CMK (cell line): ENCODE data around the gene RCHY1.
"Not testable (repeated sequence)": the region's sequence is repeated elsewhere in the genome, so short reads cannot be mapped to it uniquely, and the experiment has no call there.

Experiments used
- DNase-seq: peaks from one replicate; pipeline ENCODE4 v3.0.0-alpha.2; 2010; ENCODE audit warnings: low read depth

The RCHY1 gene

DNA sequence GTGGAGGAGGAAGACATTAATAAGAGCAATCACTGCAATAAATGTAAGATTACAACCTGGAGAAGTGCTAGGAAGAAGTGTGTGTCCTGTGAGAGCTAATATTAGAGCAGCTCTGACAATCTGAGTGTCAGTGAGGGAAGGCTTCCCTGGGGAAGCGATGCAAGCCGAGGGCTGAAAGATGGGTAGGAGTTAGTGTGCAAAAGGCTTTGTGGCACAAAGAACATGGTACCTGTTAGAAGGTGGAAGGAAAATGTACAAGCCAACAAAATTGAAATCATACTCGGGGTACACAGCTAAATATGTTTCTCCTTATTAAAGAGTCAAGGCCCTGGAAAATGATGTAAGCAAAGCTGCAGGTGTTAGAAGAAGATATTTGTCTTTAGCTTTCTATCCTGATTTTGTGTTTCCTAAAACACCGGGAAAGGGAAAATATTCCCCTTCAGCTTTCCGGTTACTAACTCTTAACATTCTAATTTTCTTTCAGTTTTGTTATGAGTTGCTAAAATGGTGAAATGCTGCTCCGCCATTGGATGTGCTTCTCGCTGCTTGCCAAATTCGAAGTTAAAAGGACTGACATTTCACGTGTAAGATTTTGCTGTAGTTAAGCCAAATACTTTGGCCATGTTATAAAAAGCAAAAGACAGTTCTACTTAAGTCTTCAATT lies 878 bp upstream of the RCHY1 start:
- DNase-seq: no peak

DNA sequence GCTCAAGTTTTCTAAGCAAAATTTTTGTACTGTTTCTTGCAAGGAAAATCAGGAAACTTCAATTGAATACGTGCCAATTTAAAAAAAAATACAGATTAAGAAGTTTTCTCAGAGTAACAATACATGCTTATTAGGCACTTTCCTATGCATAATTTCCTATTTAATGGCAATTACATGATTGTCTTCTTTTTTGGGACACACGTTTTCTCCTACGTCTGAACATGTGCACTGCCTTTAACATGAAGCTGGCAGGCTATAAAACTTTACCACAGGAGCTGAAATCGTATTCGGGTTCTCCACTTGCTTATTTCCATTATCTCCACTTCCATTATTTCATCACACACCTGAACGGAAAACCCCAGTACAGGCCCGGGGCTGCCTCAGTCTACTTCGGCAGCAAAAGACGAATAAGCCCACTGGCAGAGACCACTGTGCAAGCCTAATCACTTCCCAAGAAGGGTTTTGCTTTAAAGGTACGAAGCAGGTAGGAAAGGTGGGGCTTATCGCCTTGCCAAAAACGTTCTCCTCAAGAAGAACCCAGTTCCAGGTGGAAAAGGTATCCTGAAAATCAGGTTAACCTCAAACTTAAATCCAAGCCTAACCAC lies 575 bp downstream of the RCHY1 start:
- DNase-seq: no peak

DNA sequence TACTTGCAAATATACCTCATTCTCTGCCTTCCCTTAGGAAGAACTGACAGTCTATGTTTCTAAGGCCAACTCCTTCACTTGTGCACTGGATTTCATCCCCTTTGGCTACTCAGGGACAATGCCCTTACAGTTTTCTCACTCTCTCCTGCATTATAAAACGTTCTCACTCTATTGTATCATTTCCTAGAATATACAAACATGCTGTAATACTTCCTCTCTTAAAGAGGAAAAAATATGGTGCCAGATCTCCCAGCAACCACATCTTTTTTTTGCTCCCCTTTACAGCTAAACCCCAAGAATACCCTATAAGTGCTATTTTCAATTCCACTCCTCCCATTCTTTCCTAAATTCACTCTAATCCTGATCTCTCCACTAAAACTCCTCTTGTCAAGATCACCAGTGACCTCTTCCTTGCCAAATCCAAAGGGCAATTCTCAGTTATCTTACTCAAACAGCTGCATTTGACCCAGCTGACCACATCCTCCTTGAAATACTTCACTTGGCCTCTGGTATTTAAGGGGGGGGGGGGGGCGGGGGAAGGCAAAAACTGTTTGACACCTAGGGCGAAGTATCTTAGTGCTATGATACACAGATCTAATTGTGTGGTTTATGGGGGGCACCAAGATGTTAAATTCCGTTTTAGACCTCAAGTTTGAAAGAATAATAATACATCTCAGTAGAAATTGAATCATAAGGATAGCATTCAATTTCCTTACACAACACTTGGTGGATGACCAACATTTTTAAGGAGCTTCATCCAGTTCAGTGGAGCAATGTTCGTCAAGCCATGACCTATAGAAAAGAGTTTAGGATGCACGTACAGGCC lies 1.6 kb downstream of the RCHY1 start:
- peak; percentile 86 for DNase-seq

DNA sequence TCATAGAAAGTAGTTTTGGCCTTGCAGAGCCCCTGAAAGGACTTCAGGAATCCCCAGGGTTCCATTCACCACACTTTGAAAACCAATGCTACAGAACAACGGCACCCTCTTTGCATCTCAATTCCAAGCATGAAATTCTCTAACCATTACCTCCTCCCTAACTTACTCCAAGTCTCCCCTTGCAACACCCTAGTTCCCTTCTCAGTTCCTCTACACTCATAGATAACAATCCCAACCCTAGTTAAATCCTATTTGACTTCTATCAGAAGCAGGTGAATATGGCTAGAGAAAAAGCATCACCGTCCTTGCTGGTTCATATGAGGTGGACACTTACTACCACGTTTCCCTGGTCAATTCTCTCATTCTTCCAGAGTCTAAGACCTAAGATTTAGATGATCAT lies 2.4 kb downstream of the RCHY1 start:
- DNase-seq: no peak

DNA sequence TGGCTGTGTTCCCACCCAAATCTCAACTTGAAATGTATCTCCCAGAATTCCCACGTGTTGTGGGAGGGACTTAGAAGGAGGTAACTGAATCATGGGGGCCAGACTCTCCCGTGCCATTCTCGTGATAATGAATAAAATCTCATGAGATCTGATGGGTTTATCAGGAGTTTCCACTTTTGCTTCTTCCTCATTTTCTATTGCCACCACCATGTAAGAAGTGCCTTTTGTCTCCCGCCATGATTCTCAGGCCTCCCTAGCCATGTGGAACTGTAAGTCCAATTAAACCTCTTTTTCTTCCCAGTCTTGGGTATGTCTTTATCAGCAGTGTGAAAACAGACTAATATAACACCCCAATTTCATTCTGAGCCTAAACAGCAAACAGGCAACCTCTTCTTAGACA lies 4.6 kb downstream of the RCHY1 start:
- DNase-seq: not testable (repeated sequence)

DNA sequence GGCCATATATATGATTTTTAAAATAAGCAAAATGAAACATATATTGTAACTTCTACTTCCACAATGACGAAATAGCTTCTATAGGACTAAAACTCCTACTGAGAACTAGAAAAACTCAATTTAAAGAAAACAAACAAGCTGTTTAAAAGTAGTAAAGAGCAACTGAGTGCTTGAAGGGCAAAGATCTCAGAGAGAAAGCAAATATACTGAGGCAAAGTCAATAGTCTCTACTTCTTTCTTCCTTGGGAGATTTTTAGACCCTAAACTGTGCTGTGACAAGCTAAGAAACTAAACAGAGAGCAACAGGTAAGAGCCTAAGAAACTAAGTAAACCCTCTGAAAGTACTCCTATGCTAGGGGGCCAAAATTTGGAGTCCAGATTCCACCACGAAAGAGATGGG lies 8.6 kb downstream of the RCHY1 start:
- DNase-seq: no peak

DNA sequence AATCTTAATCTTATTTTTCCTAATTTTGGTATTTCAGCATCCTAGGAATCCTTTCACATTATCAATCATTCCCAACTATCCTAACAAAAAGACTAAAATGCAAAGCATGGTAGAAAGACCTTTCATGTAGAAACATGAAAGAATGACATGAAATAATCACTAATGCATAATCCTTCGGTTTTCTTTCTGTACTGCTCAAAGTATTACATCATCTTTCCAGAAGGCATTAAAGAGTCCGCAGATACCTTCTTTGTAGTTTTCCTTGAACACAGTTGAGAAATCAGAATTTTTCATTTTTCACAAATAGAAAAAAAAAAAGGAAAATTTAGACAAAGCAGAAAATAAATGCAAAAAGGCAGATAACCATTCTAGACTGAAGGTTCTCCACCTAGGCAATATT lies 11.5 kb downstream of the RCHY1 start:
- DNase-seq: no peak

DNA sequence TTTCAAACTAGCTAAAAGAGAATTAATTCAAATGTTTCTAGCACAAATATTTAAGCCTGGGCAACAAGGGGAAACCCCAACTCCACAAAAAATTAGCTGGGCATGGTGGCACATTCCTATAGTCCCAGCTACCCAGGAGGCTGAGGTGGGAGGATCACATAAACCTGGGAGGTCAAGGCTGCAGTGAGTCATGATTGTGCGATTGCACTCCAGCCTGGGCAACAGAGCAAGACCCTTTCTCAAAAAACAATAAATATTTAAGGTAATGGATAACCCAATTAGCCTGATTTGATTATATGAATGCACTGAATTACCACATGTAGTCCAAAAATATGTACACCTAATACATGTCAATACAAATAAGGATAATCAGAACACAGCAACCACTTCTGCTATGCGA lies 14.3 kb downstream of the RCHY1 start:
- no peak for DNase-seq

DNA sequence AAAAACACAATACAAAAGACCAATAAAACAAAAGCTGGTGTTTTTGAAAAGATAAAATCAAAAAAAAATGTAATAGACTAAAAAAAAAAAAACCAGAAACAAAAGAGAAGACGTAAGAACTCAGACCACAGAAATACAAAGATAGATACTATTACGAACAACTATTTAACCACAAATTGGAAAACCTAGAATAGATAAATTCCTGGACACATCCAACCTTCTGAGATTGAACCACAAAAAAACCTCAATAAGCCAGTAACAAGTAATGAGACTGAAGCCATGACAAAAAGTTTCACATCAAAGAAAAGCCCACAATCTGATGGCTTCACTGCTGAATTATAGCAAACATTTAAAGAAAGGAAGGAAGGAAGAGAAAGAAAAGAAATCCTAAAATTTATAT lies 16.2 kb downstream of the RCHY1 start:
- DNase-seq: no peak

DNA sequence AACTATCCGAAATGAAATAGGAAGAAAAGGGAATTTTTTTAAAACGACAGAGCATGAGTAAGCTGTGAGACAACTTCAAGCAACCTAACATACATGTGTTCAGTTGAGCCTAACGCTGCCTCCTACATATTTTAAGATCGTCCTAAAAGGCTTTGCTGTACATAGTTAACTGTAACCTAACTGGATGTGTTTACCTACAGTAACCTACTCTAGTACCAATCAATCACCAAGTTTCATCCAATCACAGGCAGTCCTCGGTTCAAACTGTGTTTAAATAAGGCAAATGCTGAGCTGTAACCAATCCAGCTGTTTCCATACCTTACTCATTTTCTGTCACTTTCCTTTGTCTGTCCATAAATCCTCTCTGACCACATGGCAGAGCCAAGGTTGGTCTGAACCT lies 17.1 kb downstream of the RCHY1 start:
- DNase-seq: no peak

DNA sequence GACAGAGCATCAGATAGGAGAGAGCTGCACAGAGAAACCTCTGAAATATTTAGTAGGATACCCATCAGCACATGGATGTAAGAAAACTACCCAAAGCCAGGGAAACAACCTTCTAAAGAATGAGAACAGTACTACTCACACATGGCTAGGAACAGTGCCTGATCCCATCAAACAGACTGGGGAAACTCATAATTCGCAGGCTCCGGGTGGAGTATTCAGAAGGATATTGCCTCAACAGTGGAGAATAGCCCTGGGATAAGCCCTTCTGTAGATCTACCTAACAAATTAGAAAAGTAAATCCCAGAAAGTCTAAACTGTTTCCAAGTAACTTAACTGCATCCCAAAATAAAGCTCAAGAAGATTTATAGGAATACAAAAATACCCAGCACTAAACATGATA lies 17.8 kb downstream of the RCHY1 start:
- DNase-seq: no peak

DNA sequence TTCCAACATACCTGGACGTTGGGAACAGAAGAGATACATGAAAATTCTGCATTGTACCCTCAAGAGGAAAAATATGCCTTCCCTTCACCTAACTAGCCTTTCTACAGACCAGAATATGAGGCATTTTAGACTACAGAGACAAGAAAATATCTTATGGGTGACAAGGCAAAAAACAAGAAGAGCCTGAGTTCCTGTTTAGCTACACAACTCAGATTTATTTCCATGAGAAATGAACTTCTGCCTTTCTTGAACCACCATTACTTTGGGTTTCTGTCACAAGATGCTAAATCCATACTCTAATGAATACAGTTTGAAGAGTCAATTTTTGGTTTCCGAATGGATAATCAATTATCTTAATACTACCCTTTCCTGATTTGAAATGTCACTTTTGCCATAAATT lies 18.7 kb downstream of the RCHY1 start:
- DNase-seq: no peak

DNA sequence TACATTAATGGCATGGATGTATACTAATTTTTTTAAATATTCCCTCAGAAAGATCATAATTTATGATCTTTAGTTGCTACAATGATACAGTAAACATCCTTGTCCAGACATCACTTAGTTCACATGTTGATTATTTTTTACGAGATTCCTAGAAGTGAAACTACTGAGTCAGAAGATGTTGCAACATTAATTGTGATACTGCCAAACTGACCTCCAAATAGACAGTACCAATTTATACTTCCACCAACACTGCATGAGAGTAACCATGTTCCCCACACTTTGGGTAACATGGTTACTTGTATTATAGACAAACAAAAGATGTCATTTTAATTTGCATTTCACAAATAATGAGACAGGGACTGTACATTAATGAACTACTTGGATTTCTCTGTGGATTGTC lies 19.6 kb downstream of the RCHY1 start:
- DNase-seq: no peak

DNA sequence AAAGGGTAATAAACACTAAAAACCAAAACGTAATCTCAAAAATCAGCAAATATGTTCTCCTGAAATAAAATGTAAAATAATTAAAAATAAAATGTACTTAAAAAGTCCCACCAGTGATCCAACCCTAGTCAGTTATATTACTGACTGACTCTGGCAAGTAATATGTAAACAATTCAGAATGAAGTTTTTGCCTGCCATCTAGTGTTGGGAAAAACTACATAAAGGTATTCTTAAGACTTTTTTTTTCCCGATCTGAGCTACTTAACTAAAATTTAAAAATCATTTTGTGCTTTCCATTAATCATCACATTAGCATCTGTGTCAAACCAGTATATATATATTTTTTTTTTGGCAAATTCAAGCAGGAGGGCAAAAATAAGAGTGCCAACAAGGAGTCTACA lies 24.0 kb downstream of the RCHY1 start:
- DNase-seq: no peak

DNA sequence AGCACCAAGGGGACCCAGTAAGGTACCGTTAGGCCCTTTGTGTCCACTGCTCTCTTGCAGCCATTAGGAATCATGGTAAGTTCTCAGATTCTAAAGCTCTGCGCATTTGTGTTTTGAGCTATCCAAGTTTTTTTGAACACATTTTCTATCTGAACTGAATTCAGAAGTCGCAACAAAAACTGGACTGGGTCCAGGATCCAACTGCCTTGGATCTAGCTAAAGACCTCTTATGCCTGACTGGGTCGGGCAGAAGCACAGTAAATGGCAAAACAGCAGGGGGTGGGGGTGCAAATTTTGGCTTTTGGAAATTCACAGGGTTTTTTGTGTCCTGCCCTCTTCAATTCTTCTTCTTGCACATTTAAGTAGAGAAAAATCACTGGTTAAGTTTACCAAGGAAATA lies 30.0 kb downstream of the RCHY1 start:
- no peak for DNase-seq

DNA sequence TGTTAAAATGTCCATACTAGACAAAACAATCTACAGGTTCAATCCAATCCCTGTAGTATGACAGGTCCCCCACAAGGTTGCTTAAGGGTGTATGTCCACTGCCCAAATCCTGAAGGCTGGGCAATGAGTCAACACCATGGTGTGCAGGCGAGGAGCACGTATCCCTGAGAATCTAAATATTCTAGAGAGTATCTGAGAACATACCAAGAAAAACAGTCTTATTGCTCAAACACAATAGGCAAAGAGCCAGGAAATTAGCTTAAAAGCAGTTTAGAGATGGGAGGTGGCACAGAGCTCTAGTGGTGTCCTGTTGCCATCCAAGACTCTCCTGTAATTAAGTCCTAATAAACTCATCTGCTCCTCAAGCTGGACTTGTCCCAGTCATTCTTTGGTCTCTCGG lies 37.0 kb downstream of the RCHY1 start:
- DNase-seq: no peak

DNA sequence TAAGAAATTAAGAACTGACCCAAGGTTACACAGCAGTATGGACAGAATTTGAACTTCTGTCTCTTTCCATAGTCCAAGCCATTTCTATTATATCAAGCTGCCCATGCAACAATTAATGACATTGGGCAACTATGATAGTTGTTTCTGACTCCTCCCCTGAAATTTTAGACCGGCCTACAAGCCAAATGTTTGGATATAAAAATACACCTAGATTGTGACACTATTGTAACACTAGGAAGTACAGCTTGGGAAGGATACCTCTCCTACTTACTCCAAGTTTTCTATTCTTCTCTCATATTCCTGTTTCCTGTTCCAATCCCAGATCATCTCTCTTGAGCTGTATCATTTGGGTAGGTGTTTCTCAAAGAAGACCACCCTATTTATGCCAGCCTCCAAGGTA lies 43.5 kb downstream of the RCHY1 start:
- DNase-seq: no peak

DNA sequence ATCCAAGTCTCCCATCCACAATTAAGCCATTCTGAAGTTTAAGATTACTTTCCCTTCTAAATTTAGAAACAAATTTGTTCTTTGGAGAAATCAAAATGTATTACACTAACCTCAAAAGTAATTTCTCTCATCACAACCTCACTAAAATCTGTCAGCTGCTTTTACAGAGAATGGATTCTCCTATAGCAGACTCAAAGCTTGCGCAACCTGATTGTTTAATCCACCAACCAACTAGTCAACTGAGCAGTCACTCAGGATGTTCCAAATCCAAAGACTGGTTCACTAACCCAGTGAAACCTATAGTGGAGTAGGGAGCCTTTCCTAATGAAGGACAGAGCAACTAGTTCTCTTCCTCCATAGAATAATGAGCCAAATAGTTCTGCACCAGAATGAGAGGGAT lies 44.3 kb downstream of the RCHY1 start:
- no peak for DNase-seq

DNA sequence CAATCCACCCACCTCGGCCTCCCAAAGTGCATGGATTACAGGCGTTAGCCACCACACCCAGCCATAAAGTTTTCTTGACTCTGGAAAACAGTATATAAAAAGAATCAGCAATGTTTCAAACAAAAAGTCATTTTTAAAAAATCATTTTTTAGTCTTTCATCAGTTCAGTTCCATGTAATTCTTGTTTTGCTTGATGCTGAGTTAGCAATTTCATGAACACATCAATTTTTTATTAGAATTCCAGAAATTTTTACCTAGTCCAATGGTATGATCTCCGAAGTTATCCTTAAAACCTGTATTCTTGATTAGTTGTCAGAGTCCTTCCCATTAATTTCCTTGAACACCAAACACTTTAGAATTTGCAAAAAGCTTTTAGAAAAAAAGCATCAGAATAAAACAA lies 56.8 kb downstream of the RCHY1 start:
- no peak for DNase-seq

DNA sequence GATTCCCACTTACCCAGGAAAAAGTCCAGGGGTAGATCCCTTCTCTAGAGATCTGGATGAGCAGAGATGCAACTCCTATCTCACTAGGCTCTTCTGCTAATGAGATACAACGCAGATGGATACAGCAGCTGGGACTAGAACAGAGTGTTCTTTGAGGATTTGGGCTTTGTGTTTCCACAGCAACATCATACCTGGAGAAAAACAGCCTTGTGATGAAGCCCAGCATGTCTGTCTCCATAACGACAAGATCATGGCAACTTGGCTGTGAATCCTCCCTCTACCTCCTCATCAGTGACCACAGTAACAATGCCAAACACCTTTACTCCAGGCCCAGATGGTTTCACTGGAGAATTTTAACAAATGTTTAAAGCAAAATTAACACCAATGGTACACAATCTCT lies 80.1 kb downstream of the RCHY1 start:
- DNase-seq: no peak

DNA sequence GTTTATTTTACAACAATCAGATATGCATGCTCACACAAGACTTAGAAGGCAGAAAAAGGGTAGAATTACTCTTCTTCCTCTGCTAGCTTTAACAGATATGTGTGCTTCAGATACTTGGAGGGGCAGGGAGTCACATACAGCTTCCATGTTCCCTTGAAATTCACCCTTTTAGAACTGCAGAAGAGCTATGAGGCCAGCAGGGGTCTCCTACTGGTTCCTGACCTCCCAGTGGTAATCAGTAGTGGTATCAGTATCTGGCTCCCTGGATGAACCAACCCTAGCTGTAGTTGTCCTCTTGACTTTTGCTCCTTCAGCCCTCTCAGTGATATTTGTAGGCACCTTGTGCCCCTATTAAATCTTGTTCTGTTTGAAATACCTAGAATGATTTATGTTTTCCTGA lies 81.5 kb downstream of the RCHY1 start:
- DNase-seq: no peak

DNA sequence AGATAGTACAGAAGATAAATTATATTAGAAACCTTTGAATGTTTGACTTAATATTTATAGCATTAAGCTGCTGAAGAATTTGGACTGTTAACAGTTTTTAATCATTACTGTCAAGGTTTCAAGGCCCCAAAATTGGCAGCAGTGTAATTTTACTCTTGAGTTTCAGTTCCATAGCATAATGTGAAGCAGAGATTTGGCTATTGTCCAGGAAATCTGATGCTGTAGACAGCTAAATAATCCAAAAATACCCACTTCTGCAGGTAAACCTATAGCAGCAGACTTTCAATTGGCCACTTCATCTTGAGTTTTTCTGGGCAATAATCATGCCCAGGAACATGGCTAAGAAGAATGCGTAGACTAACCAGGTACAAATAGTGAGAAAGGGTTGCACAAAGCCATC lies 85.0 kb downstream of the RCHY1 start:
- DNase-seq: no peak
